Ascending aorta (tissue), 2 donors: ENCODE results near the gene PTGFRN. TPM values are rescaled to one million over a fixed set of nuclear protein-coding genes. Genes with fewer than 3 reads are reported as not detected.
"Not testable (repeated sequence)": the region's sequence is repeated elsewhere in the genome, so short reads cannot be mapped to it uniquely, and the experiment has no call there.

Experiments
- DNase-seq, 2 donors: peaks; one replicate each; pipeline ENCODE4 v3.0.0-alpha.2; 2019; ENCODE audit warnings: low spot score in 2 of 2
- H3K27ac ChIP-seq, 2 donors: fragments of 200-600 bp; sonication (generic); one replicate each; pipeline ENCODE4 v1.5.1; 2016 to 2017; ENCODE audit warnings: mild to moderate bottlenecking in 1 of 2
- H3K27me3 ChIP-seq: fragments of 200-600 bp; sonication (generic); one replicate; pipeline ENCODE4 v1.5.1; 2017
- H3K36me3 ChIP-seq, 2 donors: fragments of 200-600 bp; sonication (generic); one replicate each; pipeline ENCODE4 v1.5.1; 2016
- H3K4me1 ChIP-seq, 2 donors: fragments of 200-600 bp; sonication (generic); one replicate each; pipeline ENCODE4 v1.5.1; 2016 to 2017; ENCODE audit warnings: mild to moderate bottlenecking in 1 of 2
- H3K4me3 ChIP-seq, 2 donors: fragments of 200-600 bp; sonication (generic); one replicate each; pipeline ENCODE4 v1.5.1; 2016 to 2017; ENCODE audit warnings: mild to moderate bottlenecking in 1 of 2
- H3K9me3 ChIP-seq, 2 donors: fragments of 200-600 bp; sonication (generic); one replicate each; pipeline ENCODE4 v1.5.1; 2016
- intact Hi-C: fragments of 100-400 bp; cut with DNase I; formaldehyde crosslinking; loops from one replicate; pipeline ENCODE4 v1.15.1; 2023
- total RNA-seq: library from RNA; depleted of rRNA; stranded (reverse); fragments of >200 nt; gene quantifications from one replicate; pipeline ENCODE4 v1.1.0, GENCODE V29; 2016
- TF ChIP-seq, protein P1 (sequence below), 3 experiments: fragments of 200-600 bp in 2 of 3; fragments of 450-650 bp in 1 of 3; sonication (generic) in 2 of 3; IDR thresholded peaks; one replicate each; pipeline ENCODE4 v1.5.1; 2016 to 2019; ENCODE audit warnings: antibody characterized with exemption in 3 of 3, mild to moderate bottlenecking in 1 of 3, moderate library complexity in 1 of 3

Gene PTGFRN
- total RNA-seq, 1 donor from 2014 or later: 11.2 TPM

DNA sequence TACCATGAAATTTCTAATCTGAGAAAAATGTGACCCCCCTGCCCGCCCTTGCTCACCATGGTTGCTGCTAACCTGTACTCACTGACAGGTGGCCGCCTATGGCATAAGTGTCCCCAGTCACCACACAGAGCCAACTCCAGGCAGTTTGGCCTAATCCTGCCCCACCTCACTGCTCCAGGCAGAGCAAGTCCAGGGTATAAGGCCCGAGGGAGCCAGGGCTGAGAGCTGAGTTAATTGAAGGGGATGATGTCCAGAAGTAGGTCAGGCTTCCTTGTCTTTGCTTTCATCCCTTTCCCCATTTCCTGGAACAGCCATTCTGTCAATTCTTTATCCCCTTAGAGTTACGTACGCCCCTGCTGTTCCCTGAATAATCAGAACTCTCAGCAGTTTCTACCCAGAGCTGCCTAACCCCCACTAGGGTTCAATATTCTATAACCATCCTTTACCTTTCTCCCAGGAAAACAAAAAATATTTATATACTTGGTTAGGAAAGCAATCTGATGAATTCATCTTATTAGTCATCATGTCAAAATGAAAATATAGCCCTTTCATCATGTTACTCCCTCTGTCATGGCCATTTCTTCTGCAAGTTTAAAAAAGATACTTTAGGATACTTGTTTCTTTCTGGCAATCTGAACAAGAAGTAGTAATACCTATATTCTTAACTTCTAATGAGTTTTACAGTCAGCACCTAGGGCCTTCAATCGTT, 62.4 kb downstream of the PTGFRN start:
- intact Hi-C loops: no loop called here
- H3K27ac ChIP-seq: peak overlapping the region; percentile 5 to 76
- TF ChIP-seq, protein P1, sequence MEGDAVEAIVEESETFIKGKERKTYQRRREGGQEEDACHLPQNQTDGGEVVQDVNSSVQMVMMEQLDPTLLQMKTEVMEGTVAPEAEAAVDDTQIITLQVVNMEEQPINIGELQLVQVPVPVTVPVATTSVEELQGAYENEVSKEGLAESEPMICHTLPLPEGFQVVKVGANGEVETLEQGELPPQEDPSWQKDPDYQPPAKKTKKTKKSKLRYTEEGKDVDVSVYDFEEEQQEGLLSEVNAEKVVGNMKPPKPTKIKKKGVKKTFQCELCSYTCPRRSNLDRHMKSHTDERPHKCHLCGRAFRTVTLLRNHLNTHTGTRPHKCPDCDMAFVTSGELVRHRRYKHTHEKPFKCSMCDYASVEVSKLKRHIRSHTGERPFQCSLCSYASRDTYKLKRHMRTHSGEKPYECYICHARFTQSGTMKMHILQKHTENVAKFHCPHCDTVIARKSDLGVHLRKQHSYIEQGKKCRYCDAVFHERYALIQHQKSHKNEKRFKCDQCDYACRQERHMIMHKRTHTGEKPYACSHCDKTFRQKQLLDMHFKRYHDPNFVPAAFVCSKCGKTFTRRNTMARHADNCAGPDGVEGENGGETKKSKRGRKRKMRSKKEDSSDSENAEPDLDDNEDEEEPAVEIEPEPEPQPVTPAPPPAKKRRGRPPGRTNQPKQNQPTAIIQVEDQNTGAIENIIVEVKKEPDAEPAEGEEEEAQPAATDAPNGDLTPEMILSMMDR (IDR thresholded peaks at IDR 0.05): no peak

DNA sequence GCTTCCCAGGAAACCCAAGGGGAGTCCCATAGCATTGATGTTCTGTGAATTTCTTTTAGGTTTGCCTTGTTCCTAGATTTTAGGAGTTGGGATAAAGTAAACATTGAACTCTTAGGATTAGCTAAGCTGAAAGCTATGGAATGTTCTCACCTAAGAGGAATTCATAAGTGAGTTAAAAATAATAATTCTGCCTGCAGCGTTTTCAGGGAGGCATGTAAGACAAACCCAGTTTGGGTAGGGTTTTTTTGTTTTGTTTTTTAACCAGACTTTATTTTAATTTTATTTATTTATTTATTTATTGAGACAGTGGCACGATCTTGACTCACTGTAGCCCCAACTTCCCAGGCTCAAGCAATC, 62.9 kb downstream of the PTGFRN start:
- DNase-seq: no peak
- intact Hi-C loops: no loop called here
- H3K36me3 ChIP-seq: peaks cover 0 to 6% of the 10 kb centered on the region in 2 donors
- no peak overlapping the region for H3K4me3 ChIP-seq
- H3K9me3 ChIP-seq: no peaks in the 10 kb centered on the region
- peak overlapping the region; percentile 5 to 76 for H3K27ac ChIP-seq
- H3K4me1 ChIP-seq: peaks cover 3 to 16% of the 10 kb centered on the region in 2 donors
- H3K27me3 ChIP-seq: no peaks in the 10 kb centered on the region
- TF ChIP-seq, protein P1 (IDR thresholded peaks at IDR 0.05): no peak

More for the DNA sequence above, 62.4 kb downstream of the PTGFRN start:
- H3K4me3 ChIP-seq: no peak overlapping the region
- DNase-seq: no peak
- H3K4me1 ChIP-seq: peaks cover 3 to 16% of the 10 kb centered on the region in 2 donors
- H3K36me3 ChIP-seq: peaks cover 0 to 6% of the 10 kb centered on the region in 2 donors
- no peaks in the 10 kb centered on the region for H3K9me3 ChIP-seq
- H3K27me3 ChIP-seq: no peaks in the 10 kb centered on the region

DNA sequence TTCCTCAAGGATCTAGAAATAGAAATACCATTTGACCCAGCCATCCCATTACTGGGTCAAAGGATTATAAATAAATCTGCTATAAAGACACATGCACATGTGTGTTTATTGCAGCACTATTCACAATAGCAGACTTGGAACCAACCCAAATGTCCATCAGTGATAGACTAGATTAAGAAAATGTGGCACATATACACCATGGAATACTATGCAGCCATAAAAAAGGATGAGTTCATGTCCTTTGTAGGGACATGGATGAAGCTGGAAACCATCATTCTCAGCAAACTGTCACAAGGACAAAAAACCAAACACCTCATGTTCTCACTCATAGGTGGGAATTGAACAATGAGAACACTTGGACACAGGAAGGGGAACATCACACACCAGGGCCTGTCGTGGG, 70.6 kb downstream of the PTGFRN start:
- H3K4me3 ChIP-seq, H3K27ac ChIP-seq, H3K27me3 ChIP-seq, DNase-seq, H3K9me3 ChIP-seq, H3K36me3 ChIP-seq, H3K4me1 ChIP-seq, intact Hi-C loops: not testable (repeated sequence)

DNA sequence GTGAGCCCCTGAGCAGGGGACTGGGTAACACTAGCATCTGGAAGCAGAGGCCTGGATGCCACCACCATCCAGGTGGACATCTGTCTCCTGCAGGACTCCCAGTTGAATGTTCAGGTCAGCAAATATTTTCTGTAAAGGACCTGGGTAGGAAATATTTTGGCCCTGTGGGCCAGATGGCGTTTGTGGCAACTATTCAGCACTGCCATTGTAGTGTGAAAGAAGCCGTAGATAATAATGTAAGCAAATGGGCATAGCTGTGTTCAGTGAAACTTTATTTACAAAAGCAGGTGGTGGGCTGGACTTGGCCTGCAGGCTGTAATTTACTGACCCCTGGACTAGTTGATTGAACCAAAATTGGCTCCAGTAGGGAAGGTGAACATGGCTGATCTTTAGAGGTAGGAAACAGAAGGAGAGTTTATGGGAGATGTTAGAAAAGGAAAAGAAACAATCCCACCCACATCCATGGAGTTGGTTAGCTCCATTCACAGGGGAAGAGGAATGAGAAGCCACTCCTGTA, 71.9 kb downstream of the PTGFRN start:
- Histone ChIP-seq H3K4me3 (no peak overlapping the region), H3K9me3 (no peaks in the 10 kb centered on the region), H3K36me3 (no peaks in the 10 kb centered on the region), H3K27ac (no peak overlapping the region), H3K4me1 (no peaks in the 10 kb centered on the region), H3K27me3 (no peaks in the 10 kb centered on the region)
- no peak for DNase-seq
- intact Hi-C loops: no loop called here
- TF ChIP-seq, protein P1 (IDR thresholded peaks at IDR 0.05): no peak

DNA sequence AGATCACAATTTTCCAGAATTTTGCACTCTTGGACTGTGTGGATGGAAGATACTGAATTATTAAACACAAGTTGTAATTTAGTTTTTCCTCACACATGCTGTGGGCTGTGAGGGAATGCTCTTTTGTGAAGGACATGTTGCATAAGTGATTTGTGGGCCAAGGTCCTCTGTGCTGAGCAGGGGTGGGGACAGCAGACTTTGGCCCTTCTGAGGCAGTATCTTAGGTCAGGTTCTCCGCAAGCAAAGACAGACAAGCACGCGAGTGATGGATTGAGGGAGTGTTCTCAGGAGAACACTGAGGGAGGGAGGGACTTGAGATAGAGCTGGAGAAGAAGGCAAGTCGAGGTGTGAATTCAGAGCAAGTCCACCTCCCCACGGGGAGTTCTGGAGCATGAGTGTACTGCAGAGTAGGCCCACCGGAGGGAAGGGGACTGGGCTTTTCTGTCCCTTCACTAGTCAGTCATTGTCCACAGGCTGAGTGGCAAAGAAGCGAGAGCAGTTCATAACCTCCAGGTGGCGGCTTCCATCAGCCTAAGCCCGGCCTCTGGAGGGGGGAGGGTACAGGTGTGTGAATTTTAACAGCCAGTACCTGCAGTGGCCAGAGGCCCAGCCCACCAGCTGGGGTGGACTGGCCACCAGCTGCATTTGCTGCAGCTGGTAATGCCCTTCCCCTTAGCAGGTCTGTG, 72.7 kb downstream of the PTGFRN start:
- DNase-seq: no peak
- Histone ChIP-seq H3K27me3 (no peaks in the 10 kb centered on the region), H3K27ac (no peak overlapping the region), H3K4me3 (no peak overlapping the region), H3K9me3 (no peaks in the 10 kb centered on the region), H3K36me3 (no peaks in the 10 kb centered on the region), H3K4me1 (no peaks in the 10 kb centered on the region)
- TF ChIP-seq, protein P1 (IDR thresholded peaks at IDR 0.05): no peak
- intact Hi-C loops: no loop called here

DNA sequence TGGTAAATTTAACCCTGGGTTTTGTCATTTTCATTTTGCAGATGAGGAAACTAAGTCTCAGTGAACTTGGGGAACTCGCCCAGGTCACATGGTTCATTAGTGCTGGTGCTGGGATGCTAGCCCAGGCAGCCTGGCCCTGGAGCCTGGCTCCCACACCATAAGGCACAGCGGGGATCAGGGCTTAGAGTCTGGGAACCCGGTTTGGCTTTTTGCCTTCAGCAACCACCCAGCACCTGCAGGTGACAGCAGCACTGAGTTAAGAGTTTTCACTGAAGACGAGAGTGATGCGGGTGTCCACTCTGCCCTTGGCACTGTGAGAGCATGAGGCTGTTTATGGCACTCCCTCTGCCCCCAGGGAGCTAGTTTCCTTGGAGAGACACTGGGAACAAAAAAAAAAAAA, 73.4 kb downstream of the PTGFRN start:
- Histone ChIP-seq H3K27ac (no peak overlapping the region), H3K4me3 (no peak overlapping the region), H3K9me3 (no peaks in the 10 kb centered on the region), H3K4me1 (no peaks in the 10 kb centered on the region), H3K27me3 (no peaks in the 10 kb centered on the region), H3K36me3 (no peaks in the 10 kb centered on the region)
- no peak for DNase-seq
- TF ChIP-seq, protein P1 (IDR thresholded peaks at IDR 0.05): no peak
- intact Hi-C loops: no loop called here
